ENCODE results near the gene HOXA7.

DNA sequence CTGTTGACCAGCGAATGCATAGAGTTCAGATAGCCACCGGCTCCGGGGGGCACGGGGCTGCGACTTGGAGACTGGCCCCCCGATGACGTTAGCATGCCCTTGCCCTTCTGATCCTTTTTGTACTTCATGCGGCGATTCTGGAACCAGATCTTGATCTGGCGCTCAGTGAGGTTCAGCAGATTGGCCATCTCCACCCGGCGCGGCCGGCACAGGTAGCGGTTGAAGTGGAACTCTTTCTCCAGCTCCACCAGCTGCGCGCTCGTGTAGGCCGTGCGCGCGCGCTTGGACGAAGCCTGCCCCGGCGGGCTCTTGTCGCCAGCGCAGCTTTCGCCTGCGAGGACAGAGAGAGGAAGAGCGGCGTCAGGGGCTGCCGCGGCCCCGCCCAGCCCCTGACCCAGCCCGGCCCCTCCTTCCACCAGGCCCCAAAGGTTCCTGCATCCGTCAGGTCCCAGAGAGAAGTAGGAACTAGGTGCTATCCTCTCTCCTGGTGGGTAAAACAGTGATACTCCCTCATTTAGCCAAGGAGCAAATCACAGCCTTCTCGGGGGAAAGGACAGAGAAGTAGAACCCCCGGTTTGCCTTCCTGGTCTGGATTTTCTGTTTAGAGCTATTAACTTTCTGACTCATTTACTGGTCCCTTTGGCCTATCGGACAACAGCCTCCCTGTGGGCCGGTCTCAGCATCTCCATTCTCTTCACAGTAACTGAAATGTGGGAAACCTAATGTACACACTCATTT, 47.9 kb downstream of the HOXA7 start:
- TF ChIP-seq POLR2AphosphoS5 (IDR thresholded peaks at IDR 0.05; ENCODE audit: borderline replicate concordance, low read depth, low read length) (no peak), EZH2 (IDR thresholded peaks at IDR 0.05) (no peak)

Measured in SK-N-MC (cell line).